ENCODE results near the gene DAAM1. TPM values are rescaled to one million over a fixed set of nuclear protein-coding genes. Genes with fewer than 3 reads are reported as not detected.
A peak's percentile ranks its signal among the peaks of the same experiment; 100 is the strongest.

Gene DAAM1
- total and polyA plus RNA-seq, 4 donors: 10.4 to 93.3 (median 60.8) TPM

DNA sequence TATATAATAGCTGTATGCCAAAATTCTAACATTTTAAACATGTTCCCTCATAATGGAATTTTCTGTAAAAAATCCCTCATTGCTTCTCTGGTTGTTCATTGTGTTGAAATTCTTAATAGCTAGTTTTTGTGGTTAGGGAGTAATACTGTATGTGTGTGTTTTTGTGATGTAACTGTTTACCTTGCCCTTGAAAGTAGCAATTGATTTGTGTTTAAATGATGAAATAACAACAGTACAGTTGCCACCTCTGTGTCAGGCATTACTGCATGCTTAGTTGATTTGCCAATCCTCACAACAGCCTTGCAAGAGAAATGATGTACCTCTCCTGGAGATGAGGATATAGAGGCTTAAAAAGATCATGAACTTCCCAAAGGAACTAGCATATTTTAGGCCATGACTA lies 94.9 kb downstream of the DAAM1 start:
- DNase-seq: no peak
- no peak overlapping the region for H3K27ac ChIP-seq (ENCODE audit: low read depth in 1 of 2, low read length in 2 of 2)
- H3K9me3 ChIP-seq (ENCODE audit: control insufficient read depth, low read length): no peaks in the 10 kb centered on the region

GRCh38 chr14:59284059-59284458 lies 95.6 kb downstream of the DAAM1 start:
- Histone ChIP-seq H3K4me3 (ENCODE audit: low read length in 2 of 2) (no peak overlapping the region), H3K27ac (ENCODE audit: low read depth in 1 of 2, low read length in 2 of 2) (no peak overlapping the region), H3K9me3 (ENCODE audit: control insufficient read depth, low read length) (no peaks in the 10 kb centered on the region), H3K27me3 (ENCODE audit: control insufficient read depth in 1 of 2, insufficient read depth in 2 of 2, low read length in 1 of 2) (no peaks in the 10 kb centered on the region), H3K4me1 (ENCODE audit: control insufficient read depth in 1 of 2, insufficient read depth in 2 of 2, low read length in 2 of 2) (peaks cover 3 to 9% of the 10 kb centered on the region in 2 donors), H3K36me3 (ENCODE audit: control insufficient read depth in 1 of 2, insufficient read depth in 2 of 2, low read length in 1 of 2) (no peaks in the 10 kb centered on the region)
- WGBS, 2 donors: 76 to 81% methylated on average over 1 of the region's 1 CpG
- DNase-seq (no peak), ATAC-seq (ENCODE audit: low FRiP score) (no peak)
- intact Hi-C loops (cut with DNase I): no loop called here

More for the DNA sequence above, 94.9 kb downstream of the DAAM1 start:
- Histone ChIP-seq H3K4me1 (ENCODE audit: control insufficient read depth in 1 of 2, insufficient read depth in 2 of 2, low read length in 2 of 2) (peaks cover 4 to 9% of the 10 kb centered on the region in 2 donors), H3K27me3 (ENCODE audit: control insufficient read depth in 1 of 2, insufficient read depth in 2 of 2, low read length in 1 of 2) (no peaks in the 10 kb centered on the region), H3K36me3 (ENCODE audit: control insufficient read depth in 1 of 2, insufficient read depth in 2 of 2, low read length in 1 of 2) (no peaks in the 10 kb centered on the region), H3K4me3 (ENCODE audit: low read length in 2 of 2) (no peak overlapping the region)
- ATAC-seq (ENCODE audit: low FRiP score): no peak
- intact Hi-C loops (cut with DNase I): no loop called here

DNA sequence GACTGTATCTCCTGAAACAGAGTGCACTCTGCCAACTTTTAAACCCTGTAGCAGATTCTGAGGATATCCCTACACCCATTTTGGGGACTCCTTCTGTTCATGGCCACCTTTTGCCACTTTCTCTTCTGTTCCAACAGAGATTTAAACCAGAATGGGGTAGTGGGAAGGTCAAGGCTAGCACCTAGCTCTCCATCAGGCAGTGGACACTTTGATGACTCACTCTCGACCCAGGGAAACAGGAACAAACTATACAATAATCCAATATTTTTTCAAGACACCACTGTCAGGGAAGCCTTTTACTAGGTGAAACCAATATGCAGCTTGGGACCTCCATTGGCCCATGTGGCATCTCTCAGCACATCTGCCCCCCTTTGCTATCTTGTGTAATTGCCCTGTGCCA lies 103.6 kb downstream of the DAAM1 start:
- H3K27me3 ChIP-seq (ENCODE audit: control insufficient read depth in 1 of 2, insufficient read depth in 2 of 2, low read length in 1 of 2): no peaks in the 10 kb centered on the region
- peak overlapping the region in 1 of 2 donors; percentile 44 for H3K27ac ChIP-seq (ENCODE audit: low read depth in 1 of 2, low read length in 2 of 2)
- no peak for DNase-seq
- H3K9me3 ChIP-seq (ENCODE audit: control insufficient read depth, low read length): no peaks in the 10 kb centered on the region
- H3K4me3 ChIP-seq (ENCODE audit: low read length in 2 of 2): no peak overlapping the region
- peaks cover 0 to 5% of the 10 kb centered on the region in 2 donors for H3K36me3 ChIP-seq (ENCODE audit: control insufficient read depth in 1 of 2, insufficient read depth in 2 of 2, low read length in 1 of 2)
- ATAC-seq (ENCODE audit: low FRiP score): no peak
- H3K4me1 ChIP-seq (ENCODE audit: control insufficient read depth in 1 of 2, insufficient read depth in 2 of 2, low read length in 2 of 2): peaks cover 3 to 29% of the 10 kb centered on the region in 2 donors
- intact Hi-C loops (cut with DNase I): no loop called here
- WGBS, 2 donors: 97 to 100% methylated on average over 1 of the region's 1 CpG

- 24 to 32% methylated on average over 4 of the region's 4 CpGs for WGBS, 2 donors
- ATAC-seq (ENCODE audit: low FRiP score) (no peak), DNase-seq (no peak)
- no peaks in the 10 kb centered on the region for H3K9me3 ChIP-seq (ENCODE audit: control insufficient read depth, low read length)
- intact Hi-C loops (cut with DNase I): no loop called here
- H3K27ac ChIP-seq (ENCODE audit: low read depth in 1 of 2, low read length in 2 of 2): peak overlapping the region; percentile 7 to 93
- no peaks in the 10 kb centered on the region for H3K27me3 ChIP-seq (ENCODE audit: control insufficient read depth in 1 of 2, insufficient read depth in 2 of 2, low read length in 1 of 2)
- H3K4me1 ChIP-seq (ENCODE audit: control insufficient read depth in 1 of 2, insufficient read depth in 2 of 2, low read length in 2 of 2): peaks cover 3 to 29% of the 10 kb centered on the region in 2 donors
- H3K36me3 ChIP-seq (ENCODE audit: control insufficient read depth in 1 of 2, insufficient read depth in 2 of 2, low read length in 1 of 2): peaks cover 0 to 5% of the 10 kb centered on the region in 2 donors
- no peak overlapping the region for H3K4me3 ChIP-seq (ENCODE audit: low read length in 2 of 2)
These were observed 104.6 kb downstream of the DAAM1 start for GRCh38 chr14:59292921-59293534.

DNA sequence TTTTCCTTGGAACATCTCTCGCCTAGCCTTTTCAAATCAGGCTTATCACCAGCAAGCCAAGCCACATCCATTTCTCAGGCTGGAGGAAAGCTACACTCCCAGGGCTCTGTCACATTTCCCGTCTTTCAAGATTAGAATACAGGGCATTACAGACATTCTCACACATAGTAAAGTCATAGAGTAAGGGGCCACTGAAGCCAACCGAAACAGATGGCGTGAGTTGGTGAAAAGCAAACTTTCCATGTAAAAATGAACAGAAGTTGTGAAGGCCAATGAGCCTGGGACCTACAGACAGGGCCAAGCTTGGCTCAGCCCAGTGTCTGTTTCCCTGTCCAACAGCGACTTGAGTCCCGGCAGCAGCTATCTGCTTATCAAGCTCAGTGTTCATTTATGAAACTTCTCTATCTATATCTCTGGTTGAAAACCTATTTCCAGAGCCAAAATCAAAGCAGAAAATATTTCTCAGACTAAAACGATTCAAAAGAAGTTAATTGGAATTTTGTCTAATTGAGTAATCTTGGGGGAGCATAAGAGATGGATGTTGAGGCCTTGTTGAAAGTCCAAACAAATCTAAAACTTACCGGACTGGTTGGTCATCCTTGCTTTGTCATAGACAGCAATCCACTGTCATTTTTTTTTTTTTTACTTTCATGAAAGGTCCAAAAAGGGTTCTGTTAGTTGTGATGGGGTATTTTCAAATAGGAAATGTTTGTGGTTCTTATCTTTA lies 105.6 kb downstream of the DAAM1 start:
- Histone ChIP-seq H3K27me3 (ENCODE audit: control insufficient read depth in 1 of 2, insufficient read depth in 2 of 2, low read length in 1 of 2) (no peaks in the 10 kb centered on the region), H3K27ac (ENCODE audit: low read depth in 1 of 2, low read length in 2 of 2) (peak overlapping the region; percentile 43 to 93), H3K4me1 (ENCODE audit: control insufficient read depth in 1 of 2, insufficient read depth in 2 of 2, low read length in 2 of 2) (peaks cover 4 to 29% of the 10 kb centered on the region in 2 donors), H3K4me3 (ENCODE audit: low read length in 2 of 2) (no peak overlapping the region), H3K36me3 (ENCODE audit: control insufficient read depth in 1 of 2, insufficient read depth in 2 of 2, low read length in 1 of 2) (peaks cover 0 to 5% of the 10 kb centered on the region in 2 donors), H3K9me3 (ENCODE audit: control insufficient read depth, low read length) (no peaks in the 10 kb centered on the region)
- DNase-seq (peak in 1 of 2 donors; percentile 74), ATAC-seq (ENCODE audit: low FRiP score) (peak; percentile 81)
- intact Hi-C loops (cut with DNase I): no loop called here
- WGBS, 2 donors: 1 to 6% methylated on average over 8 of the region's 8 CpGs

GRCh38 chr14:59294662-59294992 lies 106.2 kb downstream of the DAAM1 start:
- Histone ChIP-seq H3K27me3 (ENCODE audit: control insufficient read depth in 1 of 2, insufficient read depth in 2 of 2, low read length in 1 of 2) (no peaks in the 10 kb centered on the region), H3K9me3 (ENCODE audit: control insufficient read depth, low read length) (no peaks in the 10 kb centered on the region), H3K27ac (ENCODE audit: low read depth in 1 of 2, low read length in 2 of 2) (peak overlapping the region in 1 of 2 donors; percentile 22), H3K4me3 (ENCODE audit: low read length in 2 of 2) (no peak overlapping the region), H3K4me1 (ENCODE audit: control insufficient read depth in 1 of 2, insufficient read depth in 2 of 2, low read length in 2 of 2) (peaks cover 4 to 29% of the 10 kb centered on the region in 2 donors), H3K36me3 (ENCODE audit: control insufficient read depth in 1 of 2, insufficient read depth in 2 of 2, low read length in 1 of 2) (peaks cover 0 to 5% of the 10 kb centered on the region in 2 donors)
- WGBS, 2 donors: 5 to 7% methylated on average over 1 of the region's 1 CpG
- intact Hi-C loops (cut with DNase I): no loop called here
- DNase-seq (no peak), ATAC-seq (ENCODE audit: low FRiP score) (no peak)

DNA sequence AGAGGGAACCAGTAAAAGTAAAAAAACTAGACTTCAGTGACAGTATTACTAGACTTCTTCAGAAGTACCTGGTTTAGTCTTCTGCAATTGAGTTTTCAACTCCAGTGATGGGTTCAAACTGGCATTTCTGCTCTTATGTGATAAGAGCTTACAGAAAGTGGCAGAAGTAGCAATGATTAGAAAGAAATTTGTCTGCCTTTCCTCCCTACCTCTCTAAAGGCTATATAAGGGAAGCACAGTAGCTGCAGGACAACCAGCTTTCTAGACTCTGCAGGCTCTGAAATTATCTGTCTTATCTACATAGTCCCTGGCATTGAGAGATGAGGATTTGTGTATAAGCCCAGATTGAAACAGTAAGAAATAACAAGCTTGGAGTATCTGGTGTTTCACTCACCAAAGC lies 107.5 kb downstream of the DAAM1 start:
- Histone ChIP-seq H3K27me3 (ENCODE audit: control insufficient read depth in 1 of 2, insufficient read depth in 2 of 2, low read length in 1 of 2) (no peaks in the 10 kb centered on the region), H3K27ac (ENCODE audit: low read depth in 1 of 2, low read length in 2 of 2) (peak overlapping the region in 1 of 2 donors; percentile 43), H3K4me1 (ENCODE audit: control insufficient read depth in 1 of 2, insufficient read depth in 2 of 2, low read length in 2 of 2) (peaks cover 4 to 29% of the 10 kb centered on the region in 2 donors), H3K36me3 (ENCODE audit: control insufficient read depth in 1 of 2, insufficient read depth in 2 of 2, low read length in 1 of 2) (peaks cover 0 to 5% of the 10 kb centered on the region in 2 donors), H3K9me3 (ENCODE audit: control insufficient read depth, low read length) (no peaks in the 10 kb centered on the region), H3K4me3 (ENCODE audit: low read length in 2 of 2) (no peak overlapping the region)
- intact Hi-C loops (cut with DNase I): no loop called here
- DNase-seq (no peak), ATAC-seq (ENCODE audit: low FRiP score) (no peak)

DNA sequence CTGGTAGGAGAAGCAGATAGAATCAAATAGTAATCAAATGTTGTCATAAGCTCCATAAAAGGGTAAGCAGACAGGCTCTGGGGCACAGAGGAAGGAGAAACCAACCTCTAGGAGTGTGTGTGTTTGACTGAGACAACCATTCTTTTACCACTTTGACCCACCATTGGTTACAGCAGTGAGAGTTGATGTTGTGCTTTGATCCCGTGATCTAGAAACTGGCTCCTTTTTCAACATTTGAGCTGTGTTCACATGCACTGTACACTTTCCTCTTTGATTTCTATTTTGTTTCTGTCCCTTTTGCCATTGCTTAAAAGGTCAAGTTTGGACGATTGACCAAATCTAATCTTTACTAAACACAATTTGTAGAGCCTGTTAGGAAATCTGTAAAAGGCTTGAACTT lies 108.0 kb downstream of the DAAM1 start:
- ATAC-seq (ENCODE audit: low FRiP score) (no peak), DNase-seq (no peak)
- Histone ChIP-seq H3K4me3 (ENCODE audit: low read length in 2 of 2) (no peak overlapping the region), H3K4me1 (ENCODE audit: control insufficient read depth in 1 of 2, insufficient read depth in 2 of 2, low read length in 2 of 2) (peaks cover 4 to 29% of the 10 kb centered on the region in 2 donors), H3K27ac (ENCODE audit: low read depth in 1 of 2, low read length in 2 of 2) (no peak overlapping the region), H3K36me3 (ENCODE audit: control insufficient read depth in 1 of 2, insufficient read depth in 2 of 2, low read length in 1 of 2) (peaks cover 0 to 3% of the 10 kb centered on the region in 2 donors), H3K27me3 (ENCODE audit: control insufficient read depth in 1 of 2, insufficient read depth in 2 of 2, low read length in 1 of 2) (no peaks in the 10 kb centered on the region), H3K9me3 (ENCODE audit: control insufficient read depth, low read length) (no peaks in the 10 kb centered on the region)
- intact Hi-C loops (cut with DNase I): no loop called here
- WGBS, 2 donors: 11 to 33% methylated on average over 2 of the region's 2 CpGs
